HG02763 (cell line): ENCODE data around the gene CORO2A.

ENCODE experiments used
- ATAC-seq: cut with Tn5 transposase; IDR thresholded peaks from one replicate; pipeline ENCODE4 v1.9.1; 2021; ENCODE audit warnings: mild to moderate bottlenecking, moderate library complexity; ENCODE audit not compliant: unreplicated experiment

Gene CORO2A

GRCh38 chr9:98220911-98221310 is 28.5 kb upstream of the CORO2A start:
- no peak for ATAC-seq

- no peak for ATAC-seq
Measured at GRCh38 chr9:98219794-98220370, 27.4 kb upstream of the CORO2A start.

- ATAC-seq: no peak
Measured at GRCh38 chr9:98219364-98219716, 26.9 kb upstream of the CORO2A start.

GRCh38 chr9:98218562-98219363 is 26.3 kb upstream of the CORO2A start:
- ATAC-seq: no peak

- no peak for ATAC-seq
Measured at GRCh38 chr9:98217255-98217654, 24.8 kb upstream of the CORO2A start.

- ATAC-seq: no peak
Measured at GRCh38 chr9:98216391-98216790, 24.0 kb upstream of the CORO2A start.

GRCh38 chr9:98215821-98216220 is 23.4 kb upstream of the CORO2A start:
- ATAC-seq: no peak

- ATAC-seq: no peak
Measured at GRCh38 chr9:98215271-98215670, 22.8 kb upstream of the CORO2A start.

- ATAC-seq: no peak
Measured at GRCh38 chr9:98214811-98215210, 22.4 kb upstream of the CORO2A start.

- no peak for ATAC-seq
Measured at GRCh38 chr9:98211260-98211659, 18.8 kb upstream of the CORO2A start.

- ATAC-seq: no peak
Measured at GRCh38 chr9:98210435-98210834, 18.0 kb upstream of the CORO2A start.

- ATAC-seq: no peak
Measured at GRCh38 chr9:98209530-98209929, 17.1 kb upstream of the CORO2A start.

- ATAC-seq: no peak
Measured at GRCh38 chr9:98208635-98209034, 16.2 kb upstream of the CORO2A start.

- no peak for ATAC-seq
Measured at GRCh38 chr9:98207606-98208005, 15.2 kb upstream of the CORO2A start.

- no peak for ATAC-seq
Measured at GRCh38 chr9:98206754-98207153, 14.3 kb upstream of the CORO2A start.

GRCh38 chr9:98204692-98205091 is 12.3 kb upstream of the CORO2A start:
- no peak for ATAC-seq

- no peak for ATAC-seq
Measured at GRCh38 chr9:98203153-98203552, 10.7 kb upstream of the CORO2A start.

GRCh38 chr9:98202252-98202651 is 9.8 kb upstream of the CORO2A start:
- no peak for ATAC-seq

- ATAC-seq: no peak
Measured at GRCh38 chr9:98201749-98202148, 9.3 kb upstream of the CORO2A start.

GRCh38 chr9:98201102-98201501 is 8.7 kb upstream of the CORO2A start:
- ATAC-seq: no peak

GRCh38 chr9:98199388-98200033 is 7.1 kb upstream of the CORO2A start:
- ATAC-seq: no peak

GRCh38 chr9:98195671-98196070 is 3.2 kb upstream of the CORO2A start:
- no peak for ATAC-seq
